Measurements from ENCODE around the gene PRKAG1. TPM values are rescaled to one million over a fixed set of nuclear protein-coding genes. Genes with fewer than 3 reads are reported as not detected.

Gene PRKAG1
- total RNA-seq, 1 donor from 2014 or later: 47.1 TPM

DNA sequence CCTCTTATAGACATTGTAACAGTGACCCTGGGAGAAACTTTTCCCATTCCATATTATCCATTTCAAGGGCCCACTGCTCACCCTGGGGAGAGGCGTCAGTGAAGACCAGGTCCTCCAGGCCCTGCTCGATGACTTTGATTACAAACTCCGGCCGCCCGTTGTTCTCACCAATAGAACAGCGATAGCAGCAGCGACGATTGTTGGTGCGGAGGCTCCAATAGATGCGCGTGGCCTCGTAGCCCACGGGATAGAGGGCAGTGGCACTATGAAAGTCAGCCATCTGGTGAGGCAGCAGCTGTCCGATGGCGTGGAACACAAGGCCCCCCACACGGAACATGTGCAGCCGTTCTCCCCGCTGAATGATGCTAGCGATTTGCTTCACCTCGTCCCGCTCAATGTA, 7.5 kb upstream of the PRKAG1 start:
- no peaks in the 10 kb centered on the region for H3K4me1 ChIP-seq (ENCODE audit: insufficient read depth, low read length)

DNA sequence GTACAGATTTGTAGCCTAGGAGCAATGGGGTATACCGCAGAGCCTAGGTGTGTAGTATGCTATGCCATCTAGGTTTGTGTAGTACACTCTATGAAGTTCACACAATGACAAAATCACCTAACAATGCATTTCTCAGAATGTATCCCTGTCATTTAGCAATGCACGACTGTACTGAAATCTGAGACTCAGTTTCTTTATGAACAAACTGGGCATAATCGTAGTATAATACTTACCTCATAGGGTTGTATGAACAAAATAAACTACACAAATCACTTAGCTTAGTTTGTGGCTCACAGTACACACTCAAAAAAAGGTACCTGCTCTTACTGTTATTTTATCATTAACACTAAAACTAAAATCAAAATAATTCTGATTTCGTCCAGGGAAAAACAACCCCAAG, 6.9 kb upstream of the PRKAG1 start:
- Mint-ChIP-seq H3K4me3 (ENCODE audit: unreplicated experiment) (no peak overlapping the region), H3K27ac (ENCODE audit: unreplicated experiment) (no peak overlapping the region), H3K9me3 (ENCODE audit: unreplicated experiment) (no peaks in the 10 kb centered on the region), H3K36me3 (ENCODE audit: low read depth, unreplicated experiment) (peaks cover 27% of the 10 kb centered on the region), H3K4me1 (ENCODE audit: low read depth, unreplicated experiment) (no peaks in the 10 kb centered on the region), H3K27me3 (ENCODE audit: low read depth, unreplicated experiment) (no peaks in the 10 kb centered on the region)
- Histone ChIP-seq H3K9ac (ENCODE audit: low read length) (no peak overlapping the region), H3K4me1 (ENCODE audit: insufficient read depth, low read length) (no peaks in the 10 kb centered on the region), H3K9me3 (ENCODE audit: insufficient read depth, low read depth, low read length) (no peaks in the 10 kb centered on the region), H3K79me2 (ENCODE audit: insufficient read depth, low read length) (peaks cover 8% of the 10 kb centered on the region), H3K27me3 (ENCODE audit: insufficient read depth, low read length) (no peaks in the 10 kb centered on the region), H2AFZ (ENCODE audit: low read depth, low read length) (no peak overlapping the region), H3K36me3 (ENCODE audit: insufficient read depth, low read length) (peaks cover 63% of the 10 kb centered on the region), H3K4me2 (ENCODE audit: low read length) (no peak overlapping the region), H4K20me1 (ENCODE audit: insufficient read depth, low read length) (peaks cover 39% of the 10 kb centered on the region), H3K27ac (ENCODE audit: low read depth, low read length) (no peak overlapping the region), H3K4me3 (ENCODE audit: insufficient read depth, low read depth, low read length) (no peak overlapping the region)
- no peak for DNase-seq (ENCODE audit: low read depth)
- TF ChIP-seq, protein P1, sequence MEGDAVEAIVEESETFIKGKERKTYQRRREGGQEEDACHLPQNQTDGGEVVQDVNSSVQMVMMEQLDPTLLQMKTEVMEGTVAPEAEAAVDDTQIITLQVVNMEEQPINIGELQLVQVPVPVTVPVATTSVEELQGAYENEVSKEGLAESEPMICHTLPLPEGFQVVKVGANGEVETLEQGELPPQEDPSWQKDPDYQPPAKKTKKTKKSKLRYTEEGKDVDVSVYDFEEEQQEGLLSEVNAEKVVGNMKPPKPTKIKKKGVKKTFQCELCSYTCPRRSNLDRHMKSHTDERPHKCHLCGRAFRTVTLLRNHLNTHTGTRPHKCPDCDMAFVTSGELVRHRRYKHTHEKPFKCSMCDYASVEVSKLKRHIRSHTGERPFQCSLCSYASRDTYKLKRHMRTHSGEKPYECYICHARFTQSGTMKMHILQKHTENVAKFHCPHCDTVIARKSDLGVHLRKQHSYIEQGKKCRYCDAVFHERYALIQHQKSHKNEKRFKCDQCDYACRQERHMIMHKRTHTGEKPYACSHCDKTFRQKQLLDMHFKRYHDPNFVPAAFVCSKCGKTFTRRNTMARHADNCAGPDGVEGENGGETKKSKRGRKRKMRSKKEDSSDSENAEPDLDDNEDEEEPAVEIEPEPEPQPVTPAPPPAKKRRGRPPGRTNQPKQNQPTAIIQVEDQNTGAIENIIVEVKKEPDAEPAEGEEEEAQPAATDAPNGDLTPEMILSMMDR (IDR thresholded peaks at IDR 0.05; ENCODE audit: insufficient read depth, low read depth, low read length): no peak
- no peak for TF ChIP-seq EZH2 (IDR thresholded peaks at IDR 0.05; ENCODE audit: insufficient read depth, low read length)
- no peak for FAIRE-seq

More for the DNA sequence above, 7.5 kb upstream of the PRKAG1 start:
- peaks cover 27% of the 10 kb centered on the region for H3K36me3 Mint-ChIP-seq (ENCODE audit: low read depth, unreplicated experiment)
- H3K4me3 Mint-ChIP-seq (ENCODE audit: unreplicated experiment): no peak overlapping the region
- H3K27me3 Mint-ChIP-seq (ENCODE audit: low read depth, unreplicated experiment): no peaks in the 10 kb centered on the region
- no peak overlapping the region for H3K27ac Mint-ChIP-seq (ENCODE audit: unreplicated experiment)
- H3K9ac ChIP-seq (ENCODE audit: low read length): no peak overlapping the region
- H3K4me2 ChIP-seq (ENCODE audit: low read length): no peak overlapping the region
- peaks cover 8% of the 10 kb centered on the region for H3K79me2 ChIP-seq (ENCODE audit: insufficient read depth, low read length)
- H4K20me1 ChIP-seq (ENCODE audit: insufficient read depth, low read length): peaks cover 45% of the 10 kb centered on the region
- no peaks in the 10 kb centered on the region for H3K9me3 ChIP-seq (ENCODE audit: insufficient read depth, low read depth, low read length)
- H3K36me3 ChIP-seq (ENCODE audit: insufficient read depth, low read length): peaks cover 63% of the 10 kb centered on the region
- H2AFZ ChIP-seq (ENCODE audit: low read depth, low read length): no peak overlapping the region
- FAIRE-seq: no peak
- H3K4me3 ChIP-seq (ENCODE audit: insufficient read depth, low read depth, low read length): no peak overlapping the region
- H3K27ac ChIP-seq (ENCODE audit: low read depth, low read length): no peak overlapping the region
- no peak for DNase-seq (ENCODE audit: low read depth)
- H3K27me3 ChIP-seq (ENCODE audit: insufficient read depth, low read length): no peaks in the 10 kb centered on the region
- no peaks in the 10 kb centered on the region for H3K9me3 Mint-ChIP-seq (ENCODE audit: unreplicated experiment)
- TF ChIP-seq, protein P1 (IDR thresholded peaks at IDR 0.05; ENCODE audit: insufficient read depth, low read depth, low read length): no peak
- TF ChIP-seq EZH2 (IDR thresholded peaks at IDR 0.05; ENCODE audit: insufficient read depth, low read length): no peak
- H3K4me1 Mint-ChIP-seq (ENCODE audit: low read depth, unreplicated experiment): no peaks in the 10 kb centered on the region

DNA sequence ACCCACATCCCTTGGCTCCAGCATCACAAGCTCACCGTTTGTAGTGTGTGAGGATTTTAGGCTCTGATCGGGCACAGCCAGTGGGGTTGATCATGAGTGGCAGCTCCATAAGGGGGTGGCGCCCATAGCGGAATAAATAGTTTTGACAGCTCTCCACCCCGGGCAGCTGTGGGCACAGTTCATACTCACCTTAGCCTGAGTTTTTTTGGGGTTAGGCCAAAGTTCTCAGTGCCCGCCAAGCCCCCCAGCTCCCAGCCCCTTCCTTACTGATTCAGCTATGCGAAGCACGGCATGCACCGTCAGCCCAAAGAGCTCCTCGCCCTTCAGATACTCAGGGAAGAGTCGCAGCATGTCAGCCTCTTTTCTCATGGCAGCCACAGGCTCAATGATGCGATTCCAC, 6.0 kb upstream of the PRKAG1 start:
- Histone ChIP-seq H3K9ac (ENCODE audit: low read length) (no peak overlapping the region), H3K4me3 (ENCODE audit: insufficient read depth, low read depth, low read length) (no peak overlapping the region), H3K36me3 (ENCODE audit: insufficient read depth, low read length) (peaks cover 57% of the 10 kb centered on the region), H3K4me2 (ENCODE audit: low read length) (no peak overlapping the region), H3K79me2 (ENCODE audit: insufficient read depth, low read length) (peaks cover 8% of the 10 kb centered on the region), H3K9me3 (ENCODE audit: insufficient read depth, low read depth, low read length) (no peaks in the 10 kb centered on the region), H2AFZ (ENCODE audit: low read depth, low read length) (no peak overlapping the region), H3K27me3 (ENCODE audit: insufficient read depth, low read length) (no peaks in the 10 kb centered on the region), H3K27ac (ENCODE audit: low read depth, low read length) (no peak overlapping the region), H3K4me1 (ENCODE audit: insufficient read depth, low read length) (no peaks in the 10 kb centered on the region), H4K20me1 (ENCODE audit: insufficient read depth, low read length) (peaks cover 37% of the 10 kb centered on the region)
- H3K36me3 Mint-ChIP-seq (ENCODE audit: low read depth, unreplicated experiment): peaks cover 27% of the 10 kb centered on the region
- no peaks in the 10 kb centered on the region for H3K27me3 Mint-ChIP-seq (ENCODE audit: low read depth, unreplicated experiment)
- TF ChIP-seq, protein P1 (IDR thresholded peaks at IDR 0.05; ENCODE audit: insufficient read depth, low read depth, low read length): no peak
- no peak for TF ChIP-seq EZH2 (IDR thresholded peaks at IDR 0.05; ENCODE audit: insufficient read depth, low read length)
- no peak overlapping the region for H3K4me3 Mint-ChIP-seq (ENCODE audit: unreplicated experiment)
- no peaks in the 10 kb centered on the region for H3K9me3 Mint-ChIP-seq (ENCODE audit: unreplicated experiment)
- no peak overlapping the region for H3K27ac Mint-ChIP-seq (ENCODE audit: unreplicated experiment)
- no peak for DNase-seq (ENCODE audit: low read depth)
- FAIRE-seq: no peak
- H3K4me1 Mint-ChIP-seq (ENCODE audit: low read depth, unreplicated experiment): peaks cover 4% of the 10 kb centered on the region

Measured in astrocyte (in vitro differentiated cells and primary cell).